RWPE2 (cell line): ENCODE measurements around the gene PDE9A.

ENCODE experiments used
- ATAC-seq: fragments of 200-7000 bp; cut with Tn5 transposase; 3 replicates; pipeline ENCODE4 v1.9.1; 2021; ENCODE audit warnings: low read depth
- DNase-seq: peaks from one replicate; pipeline ENCODE4 v3.0.0-alpha.2; 2020; ENCODE audit warnings: low spot score
- H3K27ac ChIP-seq: fragments of 450-650 bp; 2 replicates; pipeline ENCODE4 v1.5.1; 2017; ENCODE audit warnings: mild to moderate bottlenecking; ENCODE audit not compliant: poor library complexity, severe bottlenecking
- H3K27me3 ChIP-seq: fragments of 250-450 bp; sonication (Bioruptor Pico); 2 replicates; pipeline ENCODE4 v1.5.1; 2021; ENCODE audit warnings: mild to moderate bottlenecking, moderate library complexity; ENCODE audit not compliant: insufficient read depth, poor library complexity, severe bottlenecking
- H3K36me3 ChIP-seq: fragments of 250-450 bp; sonication (Bioruptor Pico); 2 replicates; pipeline ENCODE4 v1.5.1; 2020; ENCODE audit warnings: low read depth, mild to moderate bottlenecking, moderate library complexity
- H3K4me1 ChIP-seq: fragments of 250-450 bp; sonication (Bioruptor Pico); 2 replicates; pipeline ENCODE4 v1.5.1; 2021; ENCODE audit warnings: mild to moderate bottlenecking, moderate library complexity; ENCODE audit not compliant: insufficient read depth, poor library complexity, severe bottlenecking
- H3K4me3 ChIP-seq: fragments of 250-450 bp; sonication (Bioruptor Pico); 2 replicates; pipeline ENCODE4 v1.5.1; 2021; ENCODE audit warnings: mild to moderate bottlenecking, moderate library complexity; ENCODE audit not compliant: severe bottlenecking
- H3K9me3 ChIP-seq: fragments of 250-450 bp; sonication (Bioruptor Pico); 2 replicates; pipeline ENCODE4 v1.5.1; 2021; ENCODE audit warnings: mild to moderate bottlenecking, moderate library complexity; ENCODE audit not compliant: severe bottlenecking
- TF ChIP-seq, protein P1 (sequence below): fragments of 450-650 bp; IDR thresholded peaks from one replicate; pipeline ENCODE4 v1.5.1; 2017; ENCODE audit warnings: mild to moderate bottlenecking, moderate library complexity; ENCODE audit not compliant: poor library complexity, severe bottlenecking

The PDE9A gene

DNA sequence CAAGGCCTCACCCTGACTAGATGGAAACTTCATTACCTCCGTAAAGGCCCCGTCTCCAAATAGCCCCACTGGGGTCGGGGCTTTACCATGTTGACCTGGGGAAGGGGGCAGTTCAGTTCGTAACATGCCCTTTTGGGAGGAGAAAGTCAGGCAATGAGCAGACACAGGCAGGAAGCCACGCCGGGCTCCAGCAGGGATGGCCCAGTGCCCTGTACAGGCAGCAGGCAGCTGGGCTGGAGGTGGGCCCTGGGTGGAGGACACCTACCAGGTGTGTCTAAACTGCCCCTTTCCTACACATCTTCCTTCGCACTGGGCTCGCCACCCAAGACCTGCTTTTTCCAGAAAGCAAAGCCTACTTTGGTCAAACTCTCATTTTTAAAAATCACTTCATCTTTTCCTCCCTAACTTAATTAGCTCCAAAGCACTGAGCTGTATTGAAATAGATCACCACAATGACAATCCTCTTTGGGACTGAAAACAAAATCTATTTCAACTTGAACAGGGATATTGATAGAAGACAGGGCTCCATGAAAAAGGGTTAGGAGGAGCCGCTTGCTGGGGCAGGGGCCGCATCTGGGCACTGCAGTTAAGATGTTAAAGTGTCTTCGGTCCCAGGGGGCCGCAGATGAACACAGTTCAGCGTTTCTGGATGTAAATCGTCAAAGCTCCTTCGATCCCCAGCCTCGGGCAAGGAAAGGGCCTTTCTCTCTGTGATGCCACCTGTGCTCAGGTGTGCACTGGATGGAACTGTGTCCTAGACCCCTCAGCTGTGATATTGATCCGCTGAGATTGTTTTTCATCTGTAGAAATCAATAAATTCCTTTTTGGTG lies 104.6 kb downstream of the PDE9A start:
- TF ChIP-seq, protein P1, sequence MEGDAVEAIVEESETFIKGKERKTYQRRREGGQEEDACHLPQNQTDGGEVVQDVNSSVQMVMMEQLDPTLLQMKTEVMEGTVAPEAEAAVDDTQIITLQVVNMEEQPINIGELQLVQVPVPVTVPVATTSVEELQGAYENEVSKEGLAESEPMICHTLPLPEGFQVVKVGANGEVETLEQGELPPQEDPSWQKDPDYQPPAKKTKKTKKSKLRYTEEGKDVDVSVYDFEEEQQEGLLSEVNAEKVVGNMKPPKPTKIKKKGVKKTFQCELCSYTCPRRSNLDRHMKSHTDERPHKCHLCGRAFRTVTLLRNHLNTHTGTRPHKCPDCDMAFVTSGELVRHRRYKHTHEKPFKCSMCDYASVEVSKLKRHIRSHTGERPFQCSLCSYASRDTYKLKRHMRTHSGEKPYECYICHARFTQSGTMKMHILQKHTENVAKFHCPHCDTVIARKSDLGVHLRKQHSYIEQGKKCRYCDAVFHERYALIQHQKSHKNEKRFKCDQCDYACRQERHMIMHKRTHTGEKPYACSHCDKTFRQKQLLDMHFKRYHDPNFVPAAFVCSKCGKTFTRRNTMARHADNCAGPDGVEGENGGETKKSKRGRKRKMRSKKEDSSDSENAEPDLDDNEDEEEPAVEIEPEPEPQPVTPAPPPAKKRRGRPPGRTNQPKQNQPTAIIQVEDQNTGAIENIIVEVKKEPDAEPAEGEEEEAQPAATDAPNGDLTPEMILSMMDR, result no peak
- DNase-seq (no peak), ATAC-seq (no peak)
- no peak overlapping the region for H3K4me3 ChIP-seq
- H3K36me3 ChIP-seq, result no peaks in the 10 kb centered on the region
- no peaks in the 10 kb centered on the region for H3K27me3 ChIP-seq
- no peaks in the 10 kb centered on the region for H3K9me3 ChIP-seq
- no peaks in the 10 kb centered on the region for H3K4me1 ChIP-seq
- H3K27ac ChIP-seq, result no peak overlapping the region

GRCh38 chr21:42758721-42759593 lies 105.5 kb downstream of the PDE9A start:
- DNase-seq (peak; percentile 31), ATAC-seq (no peak)
- Histone ChIP-seq H3K9me3 (no peaks in the 10 kb centered on the region), H3K4me3 (no peak overlapping the region), H3K27ac (no peak overlapping the region), H3K27me3 (no peaks in the 10 kb centered on the region), H3K4me1 (no peaks in the 10 kb centered on the region), H3K36me3 (no peaks in the 10 kb centered on the region)
- TF ChIP-seq, protein P1, result no peak

- H3K4me3 ChIP-seq, result no peak overlapping the region
- H3K4me1 ChIP-seq, result no peaks in the 10 kb centered on the region
- no peaks in the 10 kb centered on the region for H3K9me3 ChIP-seq
- no peak overlapping the region for H3K27ac ChIP-seq
- H3K27me3 ChIP-seq, result no peaks in the 10 kb centered on the region
- TF ChIP-seq, protein P1, result no peak
- no peaks in the 10 kb centered on the region for H3K36me3 ChIP-seq
- ATAC-seq, result no peak
- DNase-seq, result no peak
Measured at GRCh38 chr21:42759594-42759927, 106.1 kb downstream of the PDE9A start.

- no peaks in the 10 kb centered on the region for H3K27me3 ChIP-seq
- no peak overlapping the region for H3K27ac ChIP-seq
- no peaks in the 10 kb centered on the region for H3K9me3 ChIP-seq
- no peaks in the 10 kb centered on the region for H3K36me3 ChIP-seq
- H3K4me3 ChIP-seq, result no peak overlapping the region
- DNase-seq (peak; percentile 51), ATAC-seq (no peak)
- TF ChIP-seq, protein P1, result no peak
- no peaks in the 10 kb centered on the region for H3K4me1 ChIP-seq
Measured at GRCh38 chr21:42760361-42760950, 107.0 kb downstream of the PDE9A start.
